Stimulated activated CD8-positive, alpha-beta memory T cell treated with anti-CD3 and anti-CD28 coated beads, Interleukin-15, amount 100 ng/mL, for 4 hours (primary cell): ENCODE data around the gene ID2.
"Not testable (repeated sequence)": the region's sequence is repeated elsewhere in the genome, so short reads cannot be mapped to it uniquely, and the experiment has no call there.

Source experiments
- DNase-seq, 2 donors: peaks; one replicate each; pipeline ENCODE4 v3.0.0-alpha.2; 2020; ENCODE audit warnings: low read depth in 2 of 2

ID2 gene

DNA sequence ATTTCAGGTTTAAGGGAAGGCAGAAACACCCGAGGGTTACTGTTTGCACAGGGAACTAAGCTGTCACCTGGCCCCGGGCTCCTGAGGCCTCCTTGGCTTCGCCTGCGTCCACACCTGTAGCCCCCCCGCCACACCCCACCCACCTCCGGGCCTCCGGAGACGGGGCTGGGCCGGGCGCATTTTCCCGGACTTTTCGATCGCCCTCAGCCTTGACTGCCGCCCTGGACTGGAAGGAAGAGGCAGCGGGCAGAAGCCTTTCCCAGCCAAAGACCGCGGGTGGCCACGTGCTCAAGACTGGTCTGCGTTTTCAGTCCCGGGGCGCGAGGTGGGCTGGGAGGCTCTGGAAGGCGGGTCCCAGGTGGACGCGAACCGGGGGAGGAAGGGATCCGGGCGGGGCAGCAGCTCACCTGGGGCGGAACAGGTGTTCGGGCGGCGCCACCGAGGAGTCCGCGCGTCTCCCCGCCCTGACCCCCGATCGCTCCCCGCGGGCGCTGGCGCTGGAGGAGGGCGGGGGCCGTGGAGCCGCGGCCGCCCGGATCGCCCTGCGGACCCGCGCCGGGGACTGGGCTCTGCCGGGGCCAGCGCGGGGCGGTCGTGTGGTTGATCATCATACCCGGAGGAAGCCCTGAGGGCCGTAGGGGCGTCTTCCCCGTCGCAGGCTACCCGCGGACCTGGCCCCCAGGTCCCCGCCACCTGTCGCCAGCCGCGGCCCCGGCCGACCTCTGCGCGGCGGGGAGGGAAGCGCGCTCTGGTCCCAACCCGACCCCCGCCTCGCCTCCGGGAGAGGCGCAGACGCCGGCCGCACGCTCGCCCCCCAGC lies 3.2 kb downstream of the ID2 start:
- no peak for DNase-seq

DNA sequence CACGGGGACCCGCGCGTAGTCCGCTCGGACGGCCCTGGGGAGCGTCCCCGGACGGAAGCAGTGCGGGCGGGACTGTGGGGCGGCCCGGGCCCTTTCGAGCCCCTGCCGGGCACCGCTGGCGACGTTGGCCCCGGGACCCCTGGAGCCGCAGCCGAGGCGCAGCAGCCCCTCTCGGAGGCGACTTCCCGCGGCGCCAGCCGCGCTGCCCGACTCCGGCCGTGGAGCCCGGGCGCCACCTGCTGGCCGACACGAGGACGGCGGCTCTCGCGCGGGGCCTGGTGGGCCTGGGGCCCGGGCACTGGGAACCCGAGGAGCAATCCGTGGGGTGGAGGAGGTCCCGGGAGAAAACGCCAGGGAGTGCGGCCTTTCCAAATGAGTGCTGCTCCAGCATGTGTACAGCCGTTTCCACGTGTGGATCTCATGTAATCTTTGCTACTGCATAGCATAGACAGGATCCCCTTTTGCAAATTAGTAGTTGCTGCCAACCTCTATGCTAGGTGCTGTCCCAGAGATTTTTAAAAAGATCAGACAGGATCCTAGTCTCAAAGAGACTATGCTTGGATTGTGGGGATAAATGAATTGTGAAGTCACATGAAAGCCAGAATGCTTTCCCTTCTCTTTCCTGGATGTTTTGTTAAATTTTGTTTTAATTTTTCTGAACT lies 4.0 kb downstream of the ID2 start:
- DNase-seq: peak in 1 of 2 donors; percentile 66

DNA sequence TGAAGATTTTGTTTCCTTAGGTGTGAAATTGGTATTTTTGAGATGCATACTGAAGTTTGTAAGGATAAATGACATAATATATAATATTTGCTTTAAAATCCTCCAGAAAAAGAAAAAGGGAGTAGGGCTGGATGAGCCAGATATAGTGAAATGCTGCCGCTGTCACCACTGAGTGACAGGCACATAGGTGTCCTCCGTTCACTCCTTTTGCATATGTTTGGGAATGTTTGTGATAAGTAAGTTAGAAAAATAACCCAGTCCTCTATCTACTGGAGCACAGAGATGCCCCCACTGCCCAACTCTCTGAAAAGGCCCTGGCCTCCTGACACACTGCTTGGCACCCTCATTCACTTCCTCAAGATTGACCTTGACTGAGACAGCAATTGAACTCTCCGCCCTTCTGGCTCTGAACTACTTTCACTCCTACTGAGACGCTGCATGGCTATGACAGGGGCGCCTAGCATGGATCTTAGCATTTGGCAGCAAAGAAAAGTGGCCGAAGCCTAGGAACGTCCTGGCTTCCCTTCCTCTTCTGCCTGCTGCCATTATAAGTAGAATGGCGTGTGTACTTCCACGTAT lies 10.1 kb downstream of the ID2 start:
- DNase-seq: no peak

DNA sequence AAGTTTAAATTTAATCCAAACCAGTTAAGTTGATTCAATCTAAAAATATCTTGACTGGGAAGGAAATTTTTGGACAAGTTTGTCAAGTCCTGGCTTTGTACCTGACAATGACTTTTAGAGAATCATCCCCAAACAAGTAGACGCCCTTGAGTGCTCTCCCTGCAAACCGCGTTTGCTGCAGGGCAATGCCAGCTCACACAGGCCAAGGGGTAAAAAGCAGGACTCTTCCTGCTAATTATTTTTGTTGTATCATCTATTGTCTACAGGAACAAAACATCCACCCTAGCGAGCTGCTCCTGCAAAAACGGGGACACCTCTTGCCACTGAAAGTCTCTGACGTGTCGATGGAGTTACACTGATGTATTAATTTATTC lies 10.9 kb downstream of the ID2 start:
- no peak for DNase-seq

DNA sequence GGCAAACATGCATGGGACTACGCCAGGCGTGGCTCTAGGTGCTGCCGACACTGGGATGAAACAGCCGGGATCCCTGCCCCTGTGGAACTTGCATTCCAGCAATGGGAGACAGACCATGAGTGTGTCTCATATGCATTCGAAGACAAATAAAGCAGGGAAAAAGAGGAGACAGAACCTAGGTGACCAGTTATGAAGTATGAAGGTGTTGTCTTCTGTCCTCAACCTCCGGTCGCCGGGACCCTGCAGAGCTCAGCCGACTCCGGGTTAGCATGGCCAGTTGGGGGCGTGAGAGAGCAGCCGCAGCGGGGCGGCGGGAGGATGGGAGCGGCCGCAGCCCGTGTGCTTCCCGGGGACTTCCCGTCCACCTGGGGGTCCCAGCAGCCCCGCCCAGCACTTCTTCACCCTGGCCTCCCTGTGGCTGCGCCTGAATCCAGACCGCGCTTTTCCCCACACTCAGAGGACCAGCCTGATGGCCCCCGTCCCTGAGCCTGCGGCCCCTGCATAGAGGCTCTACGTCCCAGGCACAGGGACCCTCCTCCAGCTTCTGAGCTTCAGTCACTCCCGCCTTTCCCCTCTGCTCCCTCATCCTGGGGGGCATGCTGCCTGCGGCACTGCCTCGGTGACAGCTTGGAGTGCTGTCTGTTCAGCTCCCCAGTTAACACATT lies 11.4 kb downstream of the ID2 start:
- no peak for DNase-seq

DNA sequence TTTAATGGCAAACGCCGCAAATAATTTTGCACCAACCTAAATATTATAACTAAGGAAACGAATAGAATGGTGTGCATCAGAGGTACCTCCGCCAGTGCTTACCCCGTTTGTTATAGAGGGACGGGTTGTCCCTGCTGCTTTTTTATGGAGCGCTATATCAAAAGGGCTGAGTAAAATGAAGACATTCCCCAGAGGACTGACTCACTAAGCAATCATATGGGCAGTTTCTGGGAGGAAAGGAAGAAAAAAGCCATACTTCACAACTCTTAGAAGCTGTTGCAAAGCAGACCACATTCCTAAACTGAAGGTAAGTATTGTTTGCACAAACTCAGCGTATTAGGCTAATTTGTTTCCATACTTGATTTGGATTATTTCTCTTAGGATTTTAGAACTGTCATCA lies 12.9 kb downstream of the ID2 start:
- no peak for DNase-seq

DNA sequence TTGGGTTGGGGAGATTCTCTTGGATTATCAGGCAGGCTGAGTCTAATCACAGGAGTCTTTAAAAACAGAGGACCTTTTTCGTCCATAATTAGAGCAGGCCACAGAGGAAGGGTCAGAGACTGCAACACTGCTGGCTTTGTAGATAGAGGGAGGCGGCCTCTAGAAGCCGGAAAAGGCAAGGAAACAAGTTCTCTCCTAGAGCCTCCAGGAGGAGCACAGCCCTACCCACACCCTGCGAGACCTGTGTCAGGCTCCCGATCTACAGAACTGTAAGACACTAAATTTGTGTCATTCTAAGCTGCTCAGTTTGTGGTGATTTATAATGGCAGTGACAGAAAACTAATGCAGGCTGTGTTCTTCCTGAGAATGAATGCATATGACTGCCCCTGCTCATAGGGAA lies 15.3 kb downstream of the ID2 start:
- no peak for DNase-seq

DNA sequence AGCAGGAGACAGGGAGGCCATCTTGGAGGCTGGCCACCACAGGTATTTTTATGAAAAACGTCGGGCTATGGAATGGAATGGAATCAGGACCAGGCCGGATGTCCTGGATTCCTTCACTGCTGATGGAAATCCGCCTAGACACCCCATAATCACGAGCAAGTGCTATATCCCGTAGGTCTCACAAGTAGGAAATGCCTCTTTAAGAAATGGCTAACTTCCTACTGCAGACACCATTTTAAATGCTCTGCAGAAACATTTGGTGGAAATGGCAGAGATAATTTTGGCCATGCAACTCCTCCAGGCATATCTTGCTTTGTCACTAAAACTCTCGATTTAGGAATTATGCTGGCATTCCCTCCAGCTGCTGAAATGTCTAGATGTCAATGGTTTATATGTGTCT lies 18.0 kb downstream of the ID2 start:
- DNase-seq: no peak

DNA sequence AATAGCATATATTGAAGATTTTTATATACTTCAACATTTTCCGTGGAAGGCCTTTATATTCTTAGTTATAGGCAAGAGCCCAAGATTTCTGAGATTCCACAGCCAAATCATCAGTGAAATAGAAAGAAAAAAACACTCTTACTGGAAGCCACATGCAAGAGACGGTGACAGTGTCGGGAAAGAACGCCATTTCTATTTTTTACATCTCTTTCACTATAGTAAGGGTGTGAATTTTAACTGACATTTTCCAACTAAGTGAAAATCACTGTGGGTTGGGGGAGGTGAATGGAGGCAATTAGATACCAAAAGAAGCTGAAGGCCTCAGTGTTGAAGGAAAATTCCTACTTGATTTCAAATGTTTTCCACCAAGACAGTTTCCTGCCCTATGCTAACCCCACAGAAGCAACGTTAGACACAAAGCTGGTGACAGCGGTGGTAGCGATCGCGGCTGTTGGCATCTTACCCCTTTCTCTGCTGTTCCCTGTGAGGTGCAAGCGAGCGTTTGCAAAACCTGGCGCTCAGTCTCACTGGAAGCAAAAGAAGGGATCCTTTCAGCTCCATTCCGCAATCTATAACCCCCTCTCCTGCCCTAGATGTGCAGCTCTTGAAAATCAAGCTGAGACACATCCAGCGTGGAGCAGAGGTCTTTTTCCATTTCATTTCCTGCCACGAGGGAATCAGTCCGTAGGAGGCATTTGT lies 20.0 kb downstream of the ID2 start:
- no peak for DNase-seq

DNA sequence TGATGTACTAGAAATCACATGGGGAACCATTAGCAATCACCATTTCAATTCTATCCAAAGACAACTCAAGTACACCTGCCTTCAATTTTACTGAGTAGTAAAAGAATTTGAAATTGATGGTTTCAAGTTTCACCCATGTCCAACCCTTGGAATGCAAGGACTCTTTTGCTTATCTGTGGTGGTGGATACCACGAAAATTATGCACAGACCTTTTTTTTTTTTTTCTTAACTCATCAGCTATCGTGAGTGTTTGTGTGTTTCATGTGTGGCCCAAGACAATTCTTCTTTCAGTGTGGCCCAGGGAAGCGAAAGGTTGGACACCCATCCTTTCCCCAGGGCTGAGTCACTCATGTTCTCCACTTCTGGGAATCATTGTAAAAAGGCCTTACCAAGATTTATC lies 23.1 kb downstream of the ID2 start:
- no peak for DNase-seq

DNA sequence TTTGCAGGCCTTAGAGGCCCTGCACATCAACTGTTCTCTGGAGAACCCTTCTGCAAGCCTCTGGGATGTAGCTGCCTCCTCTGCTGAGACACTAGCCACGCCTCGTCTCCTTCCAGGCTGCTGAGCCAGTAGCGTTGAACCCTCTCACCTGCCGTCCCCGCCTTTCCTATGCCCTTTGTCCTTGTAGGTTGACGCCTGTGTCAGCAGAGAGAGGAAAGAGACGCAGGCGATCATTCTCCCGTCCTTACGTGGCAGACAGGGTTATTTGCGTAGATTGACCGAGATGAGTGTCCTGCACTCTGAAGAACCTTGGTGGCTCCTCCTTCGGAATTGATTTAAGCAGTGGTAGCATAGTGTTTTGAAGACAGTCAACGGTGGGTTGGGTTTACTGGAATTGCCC lies 27.8 kb downstream of the ID2 start:
- DNase-seq: no peak

DNA sequence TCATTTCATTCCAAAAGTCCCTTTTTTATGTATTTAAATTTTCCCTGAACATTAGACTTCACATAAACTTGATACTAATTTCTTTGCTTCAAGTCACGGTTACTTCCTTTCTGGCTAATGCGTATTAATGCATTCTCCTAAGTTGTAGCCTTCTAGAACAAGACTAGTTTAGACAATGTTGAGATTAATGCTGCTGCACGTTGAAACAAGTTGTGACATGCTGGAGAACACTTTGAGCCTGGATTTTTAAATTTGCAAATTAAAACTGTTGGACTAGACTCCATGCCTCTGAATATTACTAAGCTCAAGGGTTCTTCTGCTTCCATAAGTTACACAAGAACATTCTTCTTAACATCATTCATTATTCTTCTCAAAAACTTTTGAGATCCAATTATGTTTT lies 29.1 kb downstream of the ID2 start:
- DNase-seq: no peak

DNA sequence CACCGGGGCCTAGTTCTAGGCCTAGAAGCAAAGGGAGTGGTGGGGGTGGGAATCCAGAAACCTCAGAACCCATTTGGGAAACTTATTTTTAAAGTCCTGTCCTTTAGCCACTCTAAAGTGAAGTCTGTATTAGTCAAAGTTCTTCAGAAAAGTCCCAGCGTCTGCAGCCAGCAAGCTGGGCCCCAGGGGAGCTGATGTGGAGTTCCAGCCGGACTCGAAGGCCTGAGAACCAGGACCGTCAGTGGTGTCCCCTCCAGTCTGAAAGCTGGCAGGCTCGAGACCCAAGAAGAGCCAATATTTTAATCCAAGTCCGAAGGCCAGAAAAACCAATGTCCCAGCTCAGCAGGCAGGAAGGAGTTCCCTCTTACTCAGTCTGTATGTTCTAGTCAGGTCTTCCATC lies 32.4 kb downstream of the ID2 start:
- no peak for DNase-seq

DNA sequence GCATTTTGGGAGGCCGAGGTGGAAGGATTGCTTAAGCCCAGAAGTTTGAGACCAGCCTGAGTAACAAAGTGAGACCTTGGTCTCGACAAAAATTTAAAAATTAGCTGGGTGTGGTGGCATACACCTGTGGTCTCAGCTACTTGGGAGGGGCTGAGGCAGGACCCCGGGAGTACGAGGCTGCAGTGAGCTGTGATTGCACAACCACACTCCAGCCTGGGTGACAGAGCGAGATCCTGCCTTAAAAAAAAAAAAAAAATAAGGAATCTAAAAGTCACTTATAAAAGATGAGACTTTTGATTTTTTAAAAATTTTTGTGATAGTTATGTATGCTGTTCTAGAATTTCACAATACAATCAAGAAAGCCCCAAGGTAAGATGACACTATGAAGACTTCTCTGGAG lies 33.1 kb downstream of the ID2 start:
- DNase-seq: no peak

DNA sequence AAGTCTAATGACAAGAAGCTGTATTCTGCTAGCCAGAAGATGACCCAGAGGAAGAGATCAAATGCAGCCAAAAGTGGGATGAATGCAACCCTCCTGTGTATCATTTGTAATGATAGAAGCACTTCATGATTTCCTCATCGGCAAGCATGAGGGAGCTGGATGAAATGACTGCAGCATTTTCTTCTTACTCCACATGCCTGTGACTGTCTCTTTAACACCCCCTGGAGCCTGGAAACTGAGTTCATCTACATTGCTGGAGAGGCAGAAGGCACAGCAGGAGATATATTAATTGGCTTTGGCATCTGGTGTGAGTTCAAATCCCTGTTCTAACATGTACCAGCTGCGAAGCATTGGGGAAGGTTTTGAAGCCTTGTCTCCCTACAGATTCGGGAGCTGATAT lies 37.7 kb downstream of the ID2 start:
- no peak for DNase-seq

DNA sequence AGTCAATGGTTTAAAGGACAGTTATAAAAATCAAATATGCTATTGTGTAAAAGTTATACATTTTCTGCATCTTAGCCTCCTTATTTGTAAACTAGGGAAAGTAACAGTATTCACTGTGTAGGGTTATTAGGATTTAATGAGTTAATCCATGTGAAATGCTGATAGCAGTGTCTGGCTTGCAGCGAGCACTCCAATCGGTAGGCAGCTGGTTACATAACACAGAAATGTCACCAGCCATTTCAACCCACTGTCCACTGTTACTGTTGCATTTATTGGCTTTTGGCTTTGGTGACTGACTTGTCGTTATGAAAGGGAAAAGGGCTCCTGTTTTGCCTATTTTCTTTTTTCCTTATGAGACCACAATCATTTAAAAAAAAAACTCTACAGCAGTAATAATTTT lies 38.9 kb downstream of the ID2 start:
- DNase-seq: no peak

DNA sequence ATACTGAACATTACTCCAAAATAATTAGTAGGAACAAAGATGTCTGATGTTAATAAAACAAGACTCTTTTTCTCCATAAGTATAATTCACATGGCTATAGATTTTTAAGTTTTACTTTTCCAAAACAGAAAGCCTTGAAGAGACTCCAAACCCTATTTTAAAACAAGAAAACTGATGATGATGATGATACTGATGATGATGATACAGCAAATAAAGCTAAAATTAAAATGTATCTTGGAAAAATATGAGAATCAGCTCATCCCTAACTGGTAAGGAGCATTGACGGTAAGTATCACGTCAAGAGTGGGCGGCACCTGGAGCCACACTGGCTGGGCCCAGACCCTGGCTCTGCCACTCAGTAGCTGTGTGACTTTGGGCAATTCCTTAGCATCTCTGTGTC lies 39.6 kb downstream of the ID2 start:
- DNase-seq: no peak

DNA sequence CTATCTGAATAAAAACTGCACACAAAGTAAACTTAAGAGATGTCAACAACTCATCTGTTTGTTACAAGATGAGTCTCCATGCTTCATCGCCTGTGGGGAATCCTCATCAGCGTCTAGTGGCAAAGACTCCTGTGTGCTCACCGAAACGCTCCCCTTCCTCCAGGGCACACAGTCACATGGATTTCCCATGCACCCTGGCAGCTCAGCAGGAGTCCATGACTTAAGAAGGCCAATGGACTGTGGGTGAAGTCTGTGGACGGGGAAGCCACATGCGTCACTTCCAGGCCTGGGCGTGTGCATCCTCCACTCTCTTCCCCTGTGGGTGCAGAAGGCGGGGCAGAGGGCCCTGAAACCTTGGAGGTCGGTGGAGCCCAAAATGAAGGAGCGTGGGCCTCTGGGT lies 41.1 kb downstream of the ID2 start:
- DNase-seq: no peak

DNA sequence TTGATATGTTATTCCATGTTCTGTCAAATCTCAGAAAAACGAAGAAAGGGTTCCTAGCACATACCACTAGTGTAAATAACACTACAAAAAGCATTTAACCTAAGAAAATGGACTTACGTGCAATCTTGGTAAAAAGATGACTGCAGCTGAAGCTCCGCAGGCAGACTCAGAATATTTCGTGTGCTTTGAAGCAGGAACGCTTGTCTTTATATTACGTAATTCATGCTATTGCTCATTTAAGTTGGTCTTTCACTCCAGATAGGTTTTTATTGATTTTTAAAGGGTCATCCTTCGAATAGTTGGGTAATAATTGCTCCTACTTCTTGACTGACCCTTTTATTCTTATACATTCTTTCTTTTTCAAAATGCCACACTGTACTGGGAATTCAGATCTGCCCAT lies 44.0 kb downstream of the ID2 start:
- no peak for DNase-seq

DNA sequence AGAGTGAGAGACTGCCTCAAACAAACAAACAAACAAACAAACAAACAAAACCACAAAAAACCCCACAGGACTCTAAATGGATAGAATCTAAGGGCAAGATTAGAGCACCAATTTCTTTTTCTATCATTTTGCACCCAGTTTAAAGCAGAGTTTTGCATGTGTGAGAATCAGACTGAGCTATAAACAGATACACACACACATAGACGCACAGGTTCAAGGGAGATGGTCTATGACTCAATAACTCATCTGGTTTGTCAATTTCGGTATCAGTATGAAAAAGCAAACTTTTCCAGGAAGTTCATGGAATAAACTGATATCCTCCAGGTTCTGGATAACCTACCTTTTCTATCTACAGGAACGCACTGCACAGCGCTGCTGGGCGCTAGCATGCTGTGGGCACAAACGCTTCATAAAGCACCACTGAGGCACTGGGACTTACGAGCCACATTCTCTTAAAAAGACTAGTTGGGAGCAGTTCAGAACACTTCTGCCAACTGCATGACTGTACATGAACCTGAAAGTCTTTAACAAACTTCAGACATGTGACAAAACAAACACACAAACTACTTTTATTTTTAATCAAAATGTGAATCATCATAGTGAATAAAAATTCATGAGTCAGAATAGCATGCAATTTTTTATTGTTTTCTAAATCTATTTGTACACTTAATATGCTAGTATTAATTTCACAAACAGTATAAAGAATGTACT lies 46.6 kb downstream of the ID2 start:
- DNase-seq: no peak

DNA sequence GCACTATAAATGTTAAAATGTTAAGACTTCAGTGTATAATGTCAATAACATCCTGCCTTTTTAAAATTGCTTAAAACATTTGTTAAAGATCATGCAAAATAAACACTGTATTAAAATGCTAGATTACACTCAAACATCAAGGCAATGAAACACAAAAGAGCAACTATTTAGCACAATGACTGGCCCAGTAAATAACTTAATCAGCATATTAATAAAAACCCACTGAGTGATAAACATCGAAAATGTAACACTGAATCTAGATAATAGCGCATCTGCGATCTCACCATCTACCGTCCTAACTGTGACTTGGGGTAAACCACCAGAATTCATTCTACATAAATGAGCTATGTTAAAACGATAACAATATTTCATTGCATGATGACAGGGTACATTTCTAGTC lies 47.2 kb downstream of the ID2 start:
- not testable (repeated sequence) for DNase-seq

DNA sequence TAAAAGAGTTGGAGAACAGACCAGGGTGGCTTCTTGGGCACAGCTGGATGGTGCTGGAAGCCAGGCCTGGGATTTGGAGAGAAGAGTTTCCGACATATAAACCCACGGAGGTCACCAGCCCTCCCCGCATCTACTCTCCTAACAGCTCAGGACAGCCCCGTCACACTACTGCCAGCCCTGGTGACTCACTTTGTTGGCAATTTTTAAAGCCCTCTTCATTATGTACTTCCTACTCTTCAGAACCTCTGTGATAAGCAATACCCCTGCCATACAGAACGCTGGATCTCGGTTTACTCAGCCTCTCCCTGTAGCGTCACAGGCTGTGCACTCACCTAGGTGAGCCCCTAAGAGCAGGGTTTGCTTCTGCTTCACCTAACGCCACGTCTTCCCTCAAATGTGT lies 48.1 kb downstream of the ID2 start:
- no peak for DNase-seq
